ENCODE results near the gene SECISBP2L. TPM values are rescaled to one million over a fixed set of nuclear protein-coding genes. Genes with fewer than 3 reads are reported as not detected.

The SECISBP2L gene
- polyA plus RNA-seq, 1 donor, result 33.5 TPM

DNA sequence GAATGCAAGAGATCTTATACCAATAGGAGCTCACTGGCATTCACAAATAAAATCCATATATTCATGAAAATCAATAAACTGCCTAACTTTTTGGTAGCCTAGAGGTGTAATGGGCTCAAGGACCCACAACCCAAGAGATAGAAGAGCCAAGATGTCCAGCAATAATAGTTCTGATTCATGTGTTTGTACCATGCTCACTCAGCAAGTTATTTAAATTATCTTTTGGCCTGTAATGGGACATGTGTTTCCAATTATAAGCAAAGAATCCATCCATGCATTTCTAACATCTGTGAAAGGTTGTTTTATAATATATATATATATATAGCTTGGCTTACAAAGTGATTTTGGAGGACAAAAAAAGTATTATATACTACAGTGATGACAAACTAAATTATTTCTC is 52.9 kb downstream of the SECISBP2L start:
- Histone ChIP-seq H3K36me3 (ENCODE audit: control insufficient read depth, insufficient read depth, low read length) (peaks cover 32% of the 10 kb centered on the region), H3K27me3 (ENCODE audit: control insufficient read depth, insufficient read depth, low read length) (no peaks in the 10 kb centered on the region), H3K4me3 (ENCODE audit: low read length) (no peak overlapping the region), H3K27ac (ENCODE audit: low read length) (no peak overlapping the region), H3K9me3 (ENCODE audit: control insufficient read depth, low read depth, low read length) (no peaks in the 10 kb centered on the region), H3K4me1 (ENCODE audit: control insufficient read depth, insufficient read depth, low read length) (no peaks in the 10 kb centered on the region)
- DNase-seq, result no peak

DNA sequence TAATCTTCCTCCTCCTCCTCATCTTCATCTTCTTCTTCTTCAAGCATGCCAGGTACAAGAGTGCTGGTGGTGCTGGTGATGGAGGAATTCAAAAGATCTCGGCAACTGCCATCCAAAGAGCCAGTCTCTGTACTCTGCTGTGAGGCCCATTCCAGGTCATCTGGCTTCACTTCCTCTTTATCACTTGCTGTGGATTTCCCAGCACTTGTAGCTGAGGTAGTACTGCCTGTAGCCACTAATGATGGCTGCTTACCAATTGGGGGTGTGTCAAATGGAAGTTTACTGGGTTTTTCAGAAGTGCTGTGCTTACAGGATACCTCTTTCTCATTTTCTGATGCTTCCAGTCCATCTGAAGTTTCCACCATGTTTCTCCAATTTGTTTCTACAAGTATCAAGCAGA is 53.7 kb downstream of the SECISBP2L start:
- WGBS (ENCODE audit: insufficient coverage, low lambda C conversion rate), result no CpG with 5 or more reads among the region's 1 CpG

DNA sequence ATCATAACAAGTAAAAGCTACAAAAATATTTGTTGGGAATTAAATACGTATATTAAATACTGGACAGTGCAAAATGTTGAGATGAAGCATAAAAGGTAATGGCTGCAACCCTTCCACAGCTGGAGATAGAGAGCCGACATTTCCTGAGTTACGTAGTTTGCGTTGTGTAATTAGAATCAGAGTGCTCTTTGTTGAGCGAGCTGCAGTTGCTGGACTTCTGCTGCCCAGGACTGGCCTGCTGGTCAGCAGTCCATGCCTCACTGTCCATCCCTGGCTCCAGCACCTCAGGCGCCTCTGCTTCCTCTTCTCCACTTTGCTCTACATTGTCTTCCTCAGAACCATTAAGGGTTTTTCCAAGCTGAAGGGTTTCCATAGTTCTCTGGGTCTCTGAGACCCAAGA is 54.1 kb downstream of the SECISBP2L start:
- Histone ChIP-seq H3K9me3 (ENCODE audit: control insufficient read depth, low read depth, low read length) (no peaks in the 10 kb centered on the region), H3K4me3 (ENCODE audit: low read length) (no peak overlapping the region), H3K36me3 (ENCODE audit: control insufficient read depth, insufficient read depth, low read length) (peaks cover 30% of the 10 kb centered on the region), H3K27me3 (ENCODE audit: control insufficient read depth, insufficient read depth, low read length) (no peaks in the 10 kb centered on the region), H3K27ac (ENCODE audit: low read length) (no peak overlapping the region), H3K4me1 (ENCODE audit: control insufficient read depth, insufficient read depth, low read length) (no peaks in the 10 kb centered on the region)
- 100% methylated on average over 1 of the region's 6 CpGs for WGBS (ENCODE audit: insufficient coverage, low lambda C conversion rate)
- no peak for DNase-seq

More for the DNA sequence above, 53.7 kb downstream of the SECISBP2L start:
- H3K27ac ChIP-seq (ENCODE audit: low read length), result no peak overlapping the region
- H3K27me3 ChIP-seq (ENCODE audit: control insufficient read depth, insufficient read depth, low read length), result no peaks in the 10 kb centered on the region
- H3K4me3 ChIP-seq (ENCODE audit: low read length), result no peak overlapping the region
- no peaks in the 10 kb centered on the region for H3K9me3 ChIP-seq (ENCODE audit: control insufficient read depth, low read depth, low read length)
- no peak for DNase-seq
- no peaks in the 10 kb centered on the region for H3K4me1 ChIP-seq (ENCODE audit: control insufficient read depth, insufficient read depth, low read length)
- peaks cover 30% of the 10 kb centered on the region for H3K36me3 ChIP-seq (ENCODE audit: control insufficient read depth, insufficient read depth, low read length)

DNA sequence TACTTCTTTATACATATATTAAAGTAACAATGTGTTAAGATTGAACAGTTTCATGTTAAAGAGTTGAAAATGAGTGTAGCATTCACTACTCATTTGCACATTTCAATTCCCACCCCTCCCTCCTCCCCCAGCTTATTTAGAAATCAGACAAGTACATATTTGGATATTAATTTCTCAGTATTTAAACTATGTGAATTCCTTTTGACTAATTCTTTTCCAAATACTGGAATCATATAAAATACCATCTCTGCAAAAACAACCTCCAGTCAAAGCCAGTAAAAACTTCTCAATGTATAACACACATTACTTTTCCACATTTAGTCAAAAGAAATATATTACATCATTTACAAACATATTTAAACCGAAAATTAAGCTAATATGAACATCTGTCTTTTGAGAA is 57.1 kb downstream of the SECISBP2L start:
- no peaks in the 10 kb centered on the region for H3K9me3 ChIP-seq (ENCODE audit: control insufficient read depth, low read depth, low read length)
- peaks cover 15% of the 10 kb centered on the region for H3K36me3 ChIP-seq (ENCODE audit: control insufficient read depth, insufficient read depth, low read length)
- no peaks in the 10 kb centered on the region for H3K27me3 ChIP-seq (ENCODE audit: control insufficient read depth, insufficient read depth, low read length)
- H3K27ac ChIP-seq (ENCODE audit: low read length), result no peak overlapping the region
- no peak for DNase-seq
- WGBS (ENCODE audit: insufficient coverage, low lambda C conversion rate), result no CpG with 5 or more reads among the region's 1 CpG
- no peaks in the 10 kb centered on the region for H3K4me1 ChIP-seq (ENCODE audit: control insufficient read depth, insufficient read depth, low read length)
- H3K4me3 ChIP-seq (ENCODE audit: low read length), result no peak overlapping the region

DNA sequence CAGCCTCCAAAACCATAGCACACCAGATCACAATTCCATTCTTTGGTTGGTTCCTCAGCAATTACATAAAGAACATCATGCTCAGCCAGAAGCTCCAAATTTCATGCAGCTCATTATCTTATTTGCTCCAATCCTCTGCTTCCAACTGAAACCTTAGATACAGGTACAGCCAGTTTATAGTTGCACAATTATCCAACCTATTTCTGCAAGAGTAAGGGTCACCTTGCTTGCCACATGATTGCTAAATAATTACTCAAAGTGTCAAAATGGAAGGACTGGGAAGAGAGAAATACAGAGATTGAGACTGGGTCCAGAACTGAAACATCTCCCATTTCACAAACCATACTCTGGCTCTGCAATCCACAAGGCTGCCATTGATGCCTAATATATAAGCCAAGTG is 59.1 kb downstream of the SECISBP2L start:
- H3K4me1 ChIP-seq (ENCODE audit: control insufficient read depth, insufficient read depth, low read length), result no peaks in the 10 kb centered on the region
- DNase-seq, result no peak
- peaks cover under 1% of the 10 kb centered on the region for H3K27me3 ChIP-seq (ENCODE audit: control insufficient read depth, insufficient read depth, low read length)
- peaks cover 5% of the 10 kb centered on the region for H3K36me3 ChIP-seq (ENCODE audit: control insufficient read depth, insufficient read depth, low read length)
- H3K9me3 ChIP-seq (ENCODE audit: control insufficient read depth, low read depth, low read length), result no peaks in the 10 kb centered on the region
- no peak overlapping the region for H3K27ac ChIP-seq (ENCODE audit: low read length)
- no peak overlapping the region for H3K4me3 ChIP-seq (ENCODE audit: low read length)

DNA sequence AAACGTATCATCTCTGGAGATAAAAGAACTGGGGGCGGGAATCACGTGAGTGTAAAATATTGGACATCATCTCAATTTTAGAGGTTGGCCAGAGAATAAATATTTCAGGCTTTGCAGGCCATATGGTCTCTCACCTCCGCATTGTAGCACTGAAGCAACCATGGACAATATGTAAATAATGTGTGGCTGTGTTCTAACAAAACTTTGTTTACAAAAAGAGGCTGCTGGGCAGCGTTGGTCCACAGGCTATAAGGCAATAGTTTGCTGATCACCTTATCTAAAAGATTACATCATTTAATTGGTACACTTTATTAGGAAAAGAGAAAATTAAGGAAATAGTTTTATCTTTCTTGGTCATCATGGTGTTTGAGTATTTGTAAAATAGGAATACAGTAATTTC is 60.0 kb downstream of the SECISBP2L start:
- peaks cover 2% of the 10 kb centered on the region for H3K36me3 ChIP-seq (ENCODE audit: control insufficient read depth, insufficient read depth, low read length)
- DNase-seq, result no peak
- no peaks in the 10 kb centered on the region for H3K4me1 ChIP-seq (ENCODE audit: control insufficient read depth, insufficient read depth, low read length)
- WGBS (ENCODE audit: insufficient coverage, low lambda C conversion rate), result 57% methylated on average over 2 of the region's 5 CpGs
- H3K4me3 ChIP-seq (ENCODE audit: low read length), result no peak overlapping the region
- no peaks in the 10 kb centered on the region for H3K9me3 ChIP-seq (ENCODE audit: control insufficient read depth, low read depth, low read length)
- H3K27me3 ChIP-seq (ENCODE audit: control insufficient read depth, insufficient read depth, low read length), result peaks cover 4% of the 10 kb centered on the region
- H3K27ac ChIP-seq (ENCODE audit: low read length), result no peak overlapping the region

DNA sequence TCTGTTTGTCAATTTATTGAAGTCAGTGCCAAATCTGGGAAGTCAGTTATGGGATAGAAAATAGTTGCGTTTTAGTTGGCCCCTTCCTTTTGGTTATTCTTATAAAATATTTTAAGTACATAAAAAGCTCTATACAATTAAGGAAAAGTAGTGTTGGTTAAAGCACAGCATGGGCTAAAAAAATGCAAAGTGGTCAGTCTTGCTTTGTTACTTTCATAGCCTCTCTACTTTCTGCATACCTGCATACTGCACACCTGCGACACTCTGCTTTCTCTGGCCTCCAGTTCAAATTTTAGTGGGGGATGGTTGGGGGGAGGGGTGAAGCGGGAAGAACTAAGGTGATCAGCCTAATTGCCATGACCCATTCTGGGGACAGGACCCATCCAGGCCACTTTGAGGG is 60.7 kb downstream of the SECISBP2L start:
- Histone ChIP-seq H3K27me3 (ENCODE audit: control insufficient read depth, insufficient read depth, low read length) (peaks cover 4% of the 10 kb centered on the region), H3K36me3 (ENCODE audit: control insufficient read depth, insufficient read depth, low read length) (no peaks in the 10 kb centered on the region), H3K27ac (ENCODE audit: low read length) (no peak overlapping the region), H3K4me1 (ENCODE audit: control insufficient read depth, insufficient read depth, low read length) (no peaks in the 10 kb centered on the region), H3K9me3 (ENCODE audit: control insufficient read depth, low read depth, low read length) (no peaks in the 10 kb centered on the region), H3K4me3 (ENCODE audit: low read length) (no peak overlapping the region)
- DNase-seq, result no peak
- 86% methylated on average over 1 of the region's 3 CpGs for WGBS (ENCODE audit: insufficient coverage, low lambda C conversion rate)

DNA sequence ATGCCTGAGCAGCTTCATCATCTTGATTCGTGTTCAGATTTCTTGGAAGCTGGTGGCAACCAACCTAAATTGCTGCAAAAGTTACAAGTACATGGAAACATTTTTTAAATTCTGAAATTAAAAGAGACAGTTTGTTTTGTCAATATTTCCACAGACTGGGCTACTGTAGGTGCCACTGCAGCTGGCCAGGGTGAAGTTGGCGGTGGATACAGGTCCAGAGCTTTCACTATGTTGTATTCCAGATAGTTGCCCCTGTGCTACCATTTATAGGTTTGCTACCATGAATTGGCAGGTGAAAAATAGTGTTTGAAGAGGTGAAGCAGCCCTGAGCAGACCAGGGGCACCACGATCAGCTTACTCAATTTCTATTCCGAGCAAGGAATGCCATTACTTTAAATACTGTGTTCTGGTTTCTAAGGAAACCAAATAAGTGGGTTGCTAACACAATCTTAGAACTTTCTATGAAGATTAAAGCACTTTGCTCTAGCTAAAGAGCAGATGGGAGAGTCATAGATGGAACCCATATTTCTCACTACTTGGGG is 61.4 kb downstream of the SECISBP2L start:
- H3K4me1 ChIP-seq (ENCODE audit: control insufficient read depth, insufficient read depth, low read length), result no peaks in the 10 kb centered on the region
- no CpG with 5 or more reads among the region's 4 CpGs for WGBS (ENCODE audit: insufficient coverage, low lambda C conversion rate)
- H3K27ac ChIP-seq (ENCODE audit: low read length), result no peak overlapping the region
- H3K4me3 ChIP-seq (ENCODE audit: low read length), result no peak overlapping the region
- peaks cover 4% of the 10 kb centered on the region for H3K27me3 ChIP-seq (ENCODE audit: control insufficient read depth, insufficient read depth, low read length)
- H3K9me3 ChIP-seq (ENCODE audit: control insufficient read depth, low read depth, low read length), result no peaks in the 10 kb centered on the region
- no peaks in the 10 kb centered on the region for H3K36me3 ChIP-seq (ENCODE audit: control insufficient read depth, insufficient read depth, low read length)
- no peak for DNase-seq

DNA sequence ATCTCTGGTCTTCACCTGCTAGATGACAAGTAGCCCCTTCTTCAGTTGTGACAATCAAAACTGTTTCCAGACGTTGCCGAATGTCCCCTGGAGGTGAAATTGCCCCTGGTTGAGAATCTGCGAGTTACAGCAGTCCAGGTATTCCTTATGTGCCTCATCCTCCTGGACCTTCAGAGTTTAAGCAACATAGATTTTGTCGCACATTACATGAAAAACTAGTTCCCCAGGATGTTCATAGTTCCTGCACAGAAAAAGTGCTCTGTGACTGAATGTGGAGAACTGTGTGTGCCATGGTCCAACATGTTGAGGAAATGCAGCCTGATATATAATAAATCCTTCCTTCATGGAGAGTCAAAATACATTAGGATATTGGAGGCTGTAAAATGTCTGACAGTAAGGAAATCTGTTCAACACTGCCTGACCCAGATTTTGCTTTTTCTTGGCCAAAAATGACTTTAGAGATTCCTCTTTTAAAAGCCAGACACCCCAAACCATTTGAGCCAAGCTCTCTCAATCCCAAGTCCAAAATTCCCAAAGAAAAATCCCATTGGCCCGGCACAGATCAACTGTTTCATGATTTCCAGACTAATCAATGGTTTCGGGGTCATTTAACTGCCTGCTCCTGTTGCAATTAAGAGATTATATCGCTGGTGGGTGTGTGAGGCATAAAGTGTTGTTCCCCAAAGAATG is 62.1 kb downstream of the SECISBP2L start:
- no peak overlapping the region for H3K4me3 ChIP-seq (ENCODE audit: low read length)
- no peak overlapping the region for H3K27ac ChIP-seq (ENCODE audit: low read length)
- H3K4me1 ChIP-seq (ENCODE audit: control insufficient read depth, insufficient read depth, low read length), result no peaks in the 10 kb centered on the region
- no CpG with 5 or more reads among the region's 7 CpGs for WGBS (ENCODE audit: insufficient coverage, low lambda C conversion rate)
- H3K27me3 ChIP-seq (ENCODE audit: control insufficient read depth, insufficient read depth, low read length), result peaks cover 4% of the 10 kb centered on the region
- DNase-seq, result no peak
- no peaks in the 10 kb centered on the region for H3K9me3 ChIP-seq (ENCODE audit: control insufficient read depth, low read depth, low read length)
- H3K36me3 ChIP-seq (ENCODE audit: control insufficient read depth, insufficient read depth, low read length), result no peaks in the 10 kb centered on the region

DNA sequence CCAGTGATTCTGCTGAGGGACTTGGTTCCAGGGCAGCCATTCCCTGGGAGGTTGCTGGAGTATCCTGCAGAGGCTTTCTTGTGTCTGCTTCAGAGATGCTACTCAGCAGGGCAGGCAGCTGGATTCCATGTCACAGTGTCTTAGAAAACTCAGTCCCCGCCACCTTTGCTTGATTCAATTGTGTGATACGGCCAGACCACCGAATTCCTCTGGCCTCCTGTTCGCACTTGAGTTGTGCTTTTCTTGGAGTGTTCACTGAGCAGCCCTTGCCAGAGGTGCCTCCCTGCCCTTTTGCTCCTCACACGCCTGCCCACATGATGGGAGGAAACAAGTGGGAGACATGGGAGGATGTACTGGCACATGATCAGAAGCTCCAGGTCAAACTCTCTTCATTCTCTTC is 62.9 kb downstream of the SECISBP2L start:
- no peak for DNase-seq
- no peak overlapping the region for H3K4me3 ChIP-seq (ENCODE audit: low read length)
- no peaks in the 10 kb centered on the region for H3K4me1 ChIP-seq (ENCODE audit: control insufficient read depth, insufficient read depth, low read length)
- WGBS (ENCODE audit: insufficient coverage, low lambda C conversion rate), result no CpG with 5 or more reads among the region's 5 CpGs
- peaks cover 4% of the 10 kb centered on the region for H3K27me3 ChIP-seq (ENCODE audit: control insufficient read depth, insufficient read depth, low read length)
- H3K36me3 ChIP-seq (ENCODE audit: control insufficient read depth, insufficient read depth, low read length), result no peaks in the 10 kb centered on the region
- no peak overlapping the region for H3K27ac ChIP-seq (ENCODE audit: low read length)
- no peaks in the 10 kb centered on the region for H3K9me3 ChIP-seq (ENCODE audit: control insufficient read depth, low read depth, low read length)

DNA sequence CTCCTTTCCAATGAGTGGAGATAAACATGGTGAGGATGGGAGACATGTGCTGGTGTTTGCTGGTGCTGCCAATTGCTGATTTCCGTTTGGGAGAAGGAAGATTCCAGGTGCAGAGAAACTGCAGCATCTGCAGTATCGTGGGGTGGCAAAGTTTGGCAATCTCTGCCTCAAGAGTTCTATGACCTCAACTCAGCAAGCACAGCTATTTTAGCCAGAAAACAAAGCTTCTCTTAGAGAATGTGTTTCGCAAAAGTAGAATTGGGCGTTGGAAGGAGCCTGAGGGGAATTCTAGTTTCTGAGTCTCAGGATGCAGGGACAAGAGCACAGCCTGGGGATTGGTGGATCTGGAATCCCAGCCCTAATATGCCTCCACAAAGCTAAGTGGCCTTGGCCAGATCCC is 64.3 kb downstream of the SECISBP2L start:
- H3K4me1 ChIP-seq (ENCODE audit: control insufficient read depth, insufficient read depth, low read length), result no peaks in the 10 kb centered on the region
- no CpG with 5 or more reads among the region's 4 CpGs for WGBS (ENCODE audit: insufficient coverage, low lambda C conversion rate)
- H3K9me3 ChIP-seq (ENCODE audit: control insufficient read depth, low read depth, low read length), result no peaks in the 10 kb centered on the region
- H3K4me3 ChIP-seq (ENCODE audit: low read length), result no peak overlapping the region
- H3K27ac ChIP-seq (ENCODE audit: low read length), result no peak overlapping the region
- no peaks in the 10 kb centered on the region for H3K36me3 ChIP-seq (ENCODE audit: control insufficient read depth, insufficient read depth, low read length)
- peaks cover 4% of the 10 kb centered on the region for H3K27me3 ChIP-seq (ENCODE audit: control insufficient read depth, insufficient read depth, low read length)
- DNase-seq, result no peak
